ENCODE data around the gene ZNF655.

Gene ZNF655

DNA sequence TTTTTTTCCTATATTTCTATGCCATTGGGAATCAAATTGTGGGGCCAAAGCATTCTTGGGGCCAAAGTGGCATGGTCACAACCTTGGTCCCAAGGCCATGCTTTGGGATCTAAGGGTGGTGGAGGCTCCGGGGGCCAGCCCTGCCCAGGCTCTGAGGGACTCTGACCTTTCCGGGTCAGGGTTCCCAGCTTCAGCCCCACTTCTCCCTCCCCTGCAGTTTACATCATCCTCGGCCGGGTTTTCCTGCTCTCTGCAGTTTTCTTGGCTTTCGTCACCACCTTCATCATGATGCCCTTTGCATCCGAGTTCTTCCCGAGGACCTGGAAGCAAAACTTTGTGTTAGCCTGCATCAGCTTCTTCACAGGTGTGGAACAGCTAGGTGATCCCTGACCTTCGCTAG lies 48.1 kb downstream of the ZNF655 start:
- DNase-seq (ENCODE audit: low spot score): no peak

DNA sequence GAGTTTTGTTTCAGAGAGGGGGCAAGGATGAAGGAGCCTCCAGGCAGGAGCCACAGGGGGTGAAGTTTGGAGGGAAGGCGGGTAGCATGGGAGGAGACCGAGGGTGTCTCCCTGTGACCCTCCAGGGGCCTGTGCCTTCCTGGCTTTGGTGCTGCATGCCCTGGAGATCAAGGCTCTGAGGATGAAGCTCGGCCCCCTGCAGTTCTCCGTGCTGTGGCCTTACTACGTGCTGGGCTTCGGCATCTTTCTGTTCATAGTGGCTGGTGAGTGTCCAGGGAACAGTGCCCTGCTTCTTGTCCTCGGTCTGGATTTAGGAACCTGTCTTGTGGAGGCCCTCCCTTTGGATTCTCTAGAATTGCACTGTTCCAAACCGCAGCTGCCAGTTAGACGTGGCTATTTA lies 49.1 kb downstream of the ZNF655 start:
- no peak for DNase-seq (ENCODE audit: low spot score)

DNA sequence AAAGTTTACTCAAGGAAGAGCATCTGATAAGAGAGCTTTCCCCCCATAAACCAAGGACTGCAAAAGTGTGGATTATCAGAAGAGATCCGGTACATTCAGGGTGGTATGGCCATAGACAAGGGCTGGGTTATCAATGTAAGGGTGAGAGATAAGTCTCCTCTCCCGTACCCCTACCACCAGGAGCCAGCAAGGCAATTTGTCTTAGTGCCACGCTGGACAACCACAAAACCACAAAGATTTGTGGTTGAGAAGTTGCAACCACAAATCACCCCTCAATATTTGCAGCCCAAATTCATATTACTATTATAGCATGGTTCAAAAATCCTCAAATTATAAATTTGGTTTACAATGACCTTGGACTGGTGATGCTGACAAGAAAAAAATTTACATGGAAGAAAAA lies 56.1 kb downstream of the ZNF655 start:
- DNase-seq (ENCODE audit: low spot score): no peak

DNA sequence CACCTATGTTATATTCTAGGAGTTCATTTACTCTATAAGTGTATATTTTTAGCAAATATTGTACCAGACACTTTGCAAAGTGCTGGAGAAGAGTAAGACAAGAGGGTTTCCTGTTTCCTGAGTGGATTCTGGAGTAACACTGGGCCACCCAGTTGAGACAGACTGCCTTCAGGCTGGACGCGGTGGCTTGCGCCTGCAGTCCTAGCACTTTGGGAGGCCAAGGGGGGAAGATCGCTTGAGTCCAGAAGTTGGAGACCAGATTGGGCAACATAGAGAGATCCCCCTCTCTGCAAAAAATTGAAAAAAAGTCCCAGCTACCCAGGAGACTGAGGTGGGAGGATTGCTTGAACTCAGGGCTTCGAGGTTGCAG lies 57.5 kb downstream of the ZNF655 start:
- no peak for DNase-seq (ENCODE audit: low spot score)

DNA sequence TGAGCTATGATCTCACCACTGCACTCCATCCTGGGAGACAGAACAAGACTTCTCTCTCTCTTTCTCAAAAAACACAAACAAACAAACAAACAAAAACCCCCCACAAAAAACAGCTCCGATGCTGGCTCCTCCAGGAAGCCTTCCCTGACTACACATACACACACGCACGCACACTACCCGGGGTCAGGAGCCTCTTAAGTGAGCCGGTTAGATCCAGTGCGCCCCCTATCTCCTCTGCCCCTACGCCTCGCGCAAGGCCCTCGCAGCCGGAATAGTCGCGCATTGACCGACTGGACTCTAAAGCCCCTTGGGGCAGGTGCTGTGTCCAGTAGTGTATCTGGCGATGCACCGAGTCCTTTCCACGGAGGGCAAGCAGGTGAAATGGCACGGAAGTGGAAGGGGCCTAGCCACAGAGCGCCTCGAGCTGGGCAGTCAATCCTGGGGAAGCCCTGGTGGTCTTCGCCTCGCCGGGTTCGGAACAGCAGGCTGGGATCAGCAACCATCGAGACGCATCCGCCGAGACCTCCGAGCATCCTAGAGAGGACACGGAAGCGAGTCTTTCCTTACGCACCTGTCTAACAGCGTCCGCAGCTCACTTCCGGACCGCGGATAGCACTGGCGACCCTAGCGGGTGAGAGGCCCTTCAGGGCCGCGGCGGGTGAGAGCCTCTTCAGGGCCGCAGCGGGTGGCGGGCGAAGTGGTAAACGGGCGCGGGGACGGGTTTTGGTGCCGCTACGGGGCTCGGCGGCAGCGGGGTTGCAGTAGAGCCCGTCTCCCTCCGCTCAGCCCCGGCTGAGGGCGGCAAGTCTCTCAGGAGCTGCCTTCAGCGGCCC lies 58.1 kb downstream of the ZNF655 start, which contains the start of gene ZSCAN25:
Gene ZSCAN25, plus strand, starts transcription at position 588 of the 833 bp plus-strand sequence. CDS start 2,661 bp downstream, outside the sequence.
- peak; percentile 97 for DNase-seq (ENCODE audit: low spot score)

DNA sequence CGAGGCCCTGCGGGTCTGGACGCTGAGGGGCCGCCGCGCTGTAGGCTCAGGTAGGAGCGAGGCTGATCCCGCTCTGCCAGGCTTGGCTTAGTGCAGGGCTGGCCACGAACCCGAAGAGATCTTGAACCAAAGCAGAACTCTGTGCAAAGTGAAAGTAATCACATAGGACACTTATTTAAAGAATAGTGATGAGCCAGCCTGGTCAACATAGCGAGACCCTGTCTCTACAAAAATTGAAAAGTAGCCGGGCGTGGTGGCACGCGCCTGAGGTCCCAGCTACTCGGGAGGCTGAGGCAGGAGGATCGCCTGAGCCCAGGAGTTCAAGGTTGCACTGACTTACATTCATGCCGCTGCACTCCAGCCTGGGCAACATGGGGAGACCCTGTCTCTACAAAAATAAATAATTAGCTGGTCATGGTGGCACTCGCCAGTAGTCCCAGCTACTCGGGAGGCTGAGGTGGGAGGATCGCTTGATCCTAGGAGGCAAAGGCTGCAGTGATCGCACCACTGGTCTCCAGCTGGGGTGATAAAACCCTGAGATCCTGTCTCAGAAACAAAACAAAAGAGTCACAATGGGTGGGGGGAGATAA lies 58.8 kb downstream of the ZNF655 start:
- DNase-seq (ENCODE audit: low spot score): no peak

DNA sequence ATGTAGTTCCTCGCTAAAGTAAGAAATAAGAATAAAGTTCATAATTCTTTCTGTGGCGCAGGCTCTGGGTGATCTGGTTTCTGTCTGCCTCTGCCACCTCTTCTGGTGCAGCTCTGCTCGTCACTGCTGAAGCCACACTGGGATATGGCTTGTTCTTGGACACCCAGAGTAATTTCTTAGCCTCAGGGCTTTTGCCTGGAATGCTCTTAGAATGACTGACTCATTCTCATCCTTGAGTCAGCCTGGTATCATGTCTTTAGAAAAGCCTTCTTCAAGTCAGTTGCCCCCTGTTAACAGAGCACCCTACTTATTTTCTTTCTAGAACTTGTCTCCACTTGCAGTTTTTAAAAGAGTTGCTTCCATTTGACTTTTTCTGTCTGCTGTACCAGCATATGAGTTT lies 60.3 kb downstream of the ZNF655 start:
- DNase-seq (ENCODE audit: low spot score): peak; percentile 73

DNA sequence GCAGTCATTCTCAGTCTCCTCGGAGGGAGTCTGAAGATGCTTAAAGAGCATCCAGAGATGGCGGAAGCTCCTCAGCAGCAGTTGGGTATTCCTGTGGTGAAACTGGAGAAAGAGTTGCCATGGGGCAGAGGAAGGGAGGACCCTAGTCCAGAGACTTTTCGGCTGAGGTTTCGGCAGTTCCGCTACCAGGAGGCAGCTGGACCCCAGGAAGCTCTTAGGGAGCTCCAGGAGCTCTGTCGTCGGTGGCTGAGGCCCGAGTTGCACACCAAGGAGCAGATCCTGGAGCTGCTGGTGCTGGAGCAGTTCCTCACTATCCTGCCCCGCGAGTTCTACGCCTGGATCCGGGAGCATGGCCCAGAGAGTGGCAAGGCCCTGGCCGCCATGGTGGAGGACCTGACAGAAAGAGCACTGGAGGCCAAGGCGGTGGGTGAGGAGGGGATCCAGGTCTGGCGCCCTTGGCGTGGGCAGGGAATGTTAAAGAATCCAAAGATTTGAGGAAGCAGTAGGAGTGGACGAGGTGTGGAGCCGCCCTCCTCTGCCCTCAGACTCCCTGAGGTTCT lies 61.2 kb downstream of the ZNF655 start:
- no peak for DNase-seq (ENCODE audit: low spot score)

DNA sequence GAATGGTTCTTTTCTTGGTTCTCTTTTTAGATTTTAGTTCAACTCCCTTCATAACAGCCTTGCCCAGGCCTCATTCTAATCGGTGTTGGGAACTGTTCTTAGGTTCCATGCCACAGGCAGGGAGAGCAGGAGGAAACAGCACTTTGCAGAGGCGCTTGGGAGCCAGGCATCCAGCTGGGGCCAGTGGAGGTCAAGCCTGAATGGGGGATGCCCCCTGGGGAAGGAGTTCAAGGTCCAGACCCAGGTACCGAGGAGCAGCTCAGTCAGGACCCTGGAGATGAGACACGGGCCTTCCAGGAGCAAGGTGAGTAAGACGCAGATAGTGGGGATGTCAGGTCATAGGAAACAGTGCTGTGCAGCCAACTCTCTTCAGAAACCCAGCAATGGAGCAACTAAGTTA lies 62.8 kb downstream of the ZNF655 start:
- DNase-seq (ENCODE audit: low spot score): no peak

DNA sequence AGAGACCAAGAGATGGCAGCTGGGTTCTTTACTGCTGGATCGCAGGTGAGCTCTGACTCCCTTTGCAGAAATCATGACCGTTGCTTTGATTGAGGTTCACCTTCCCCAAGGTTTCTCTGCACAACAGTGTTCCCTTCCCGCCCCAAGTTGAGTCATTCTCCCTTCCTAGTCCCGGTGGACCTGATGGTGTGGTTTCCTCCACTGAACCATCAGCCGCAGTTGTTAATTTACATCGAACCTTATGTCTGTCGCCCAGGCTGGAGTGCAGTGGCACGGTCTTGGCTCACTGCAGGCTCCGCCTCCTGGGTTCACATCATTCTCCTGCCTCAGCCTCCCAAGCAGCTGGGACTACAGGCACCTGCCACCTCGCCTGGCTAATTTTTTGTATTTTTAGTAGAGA lies 64.2 kb downstream of the ZNF655 start:
- DNase-seq (ENCODE audit: low spot score): no peak

DNA sequence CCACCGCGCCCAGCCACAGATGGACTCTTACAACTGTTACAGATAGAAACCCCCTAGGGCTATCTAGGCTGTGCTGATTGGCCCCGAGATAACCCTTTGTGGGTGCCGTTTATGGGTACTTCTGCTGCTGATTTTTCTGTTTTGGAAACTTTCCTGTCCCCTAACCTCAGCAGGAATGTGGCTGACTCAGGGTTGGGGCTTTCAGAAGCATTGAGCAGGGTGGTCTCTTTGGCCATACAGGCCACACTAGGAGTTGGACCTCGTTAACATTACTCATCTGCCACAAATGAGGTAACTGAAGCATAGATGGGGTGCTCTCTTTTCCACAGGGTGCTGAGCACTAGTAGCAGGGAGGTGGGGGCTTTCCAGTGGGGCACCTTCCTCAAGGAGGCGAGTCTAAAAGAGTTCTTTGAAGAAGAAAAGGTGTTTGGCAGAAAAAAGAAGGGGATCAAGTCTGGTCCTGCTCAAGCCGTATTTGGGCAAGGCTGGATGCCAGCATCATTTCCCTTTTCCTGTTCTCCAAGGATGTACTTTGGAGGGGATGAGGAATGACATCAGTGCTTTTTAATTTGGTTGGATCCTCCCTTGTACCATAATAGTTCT lies 64.8 kb downstream of the ZNF655 start:
- DNase-seq (ENCODE audit: low spot score): no peak

DNA sequence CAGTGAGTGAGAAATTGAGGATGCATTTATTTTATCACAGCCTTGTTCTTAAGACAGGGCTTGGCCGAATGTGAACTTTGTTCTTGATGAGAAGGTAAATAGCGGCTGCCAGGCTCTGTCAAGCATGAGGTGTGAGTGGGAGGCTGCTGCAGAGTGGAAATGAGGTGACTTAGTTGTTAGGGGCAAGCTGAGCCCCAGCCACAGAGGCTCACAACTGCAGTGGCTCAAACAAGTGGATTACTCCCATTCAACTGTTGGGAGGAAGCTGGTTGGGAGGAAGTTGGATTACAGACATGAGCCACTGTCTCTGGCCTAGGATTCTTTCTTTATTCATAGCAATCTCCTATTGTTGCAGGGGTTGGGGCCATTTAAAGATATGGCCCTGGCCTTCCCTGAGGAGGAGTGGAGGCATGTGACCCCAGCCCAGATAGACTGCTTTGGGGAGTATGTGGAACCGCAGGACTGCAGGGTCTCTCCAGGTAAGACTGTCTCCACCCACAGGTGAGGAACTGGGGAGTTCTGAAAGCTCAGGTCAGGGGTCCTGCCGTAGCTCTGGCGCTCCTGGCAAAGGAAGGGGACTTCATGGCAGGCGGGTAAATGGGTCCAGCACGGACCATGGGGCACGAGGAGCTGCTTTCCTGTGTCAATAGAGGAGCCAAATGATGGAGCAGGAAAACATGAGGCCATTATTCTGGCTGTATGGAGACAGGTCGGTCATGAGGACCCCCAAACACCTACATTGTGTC lies 65.4 kb downstream of the ZNF655 start:
- no peak for DNase-seq (ENCODE audit: low spot score)

DNA sequence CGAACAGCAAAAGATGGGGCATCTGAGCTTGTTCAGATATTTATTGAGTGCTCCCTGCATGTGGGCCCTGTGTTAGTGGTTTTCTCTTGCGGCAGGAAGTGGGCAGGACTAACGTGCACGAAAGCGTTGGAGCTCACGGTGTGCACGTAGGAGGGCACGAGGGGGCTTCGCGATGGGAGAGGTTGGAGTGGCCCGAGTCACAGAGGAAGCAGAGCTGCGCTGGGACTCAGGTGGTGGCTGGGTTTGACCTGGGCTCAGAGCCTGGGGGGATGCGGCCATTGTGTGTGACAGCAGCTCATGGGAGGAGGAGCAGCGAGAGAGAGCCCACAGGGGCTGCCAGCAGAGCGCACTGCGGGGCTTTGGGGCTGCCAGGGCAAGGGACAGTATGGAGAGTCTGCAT lies 66.0 kb downstream of the ZNF655 start:
- no peak for DNase-seq (ENCODE audit: low spot score)

DNA sequence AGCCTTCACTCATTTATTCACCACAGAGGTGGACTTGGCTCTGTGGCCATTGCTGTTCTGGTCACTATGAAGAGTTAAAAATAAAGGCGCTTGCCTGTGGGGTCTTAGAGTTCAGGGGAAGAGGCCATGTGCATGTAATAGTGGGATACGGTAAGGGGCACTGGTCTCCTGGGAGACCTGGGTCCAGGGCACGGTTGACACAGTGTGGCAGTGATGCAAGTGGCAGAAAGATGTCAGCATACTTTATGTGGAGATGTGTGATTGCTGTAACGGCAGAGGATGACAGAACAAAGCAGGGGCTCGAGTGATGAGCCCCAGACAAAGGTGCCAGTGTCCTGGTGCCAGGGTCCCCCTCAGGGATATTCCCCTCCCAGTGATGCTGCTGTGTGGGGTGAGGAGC lies 66.9 kb downstream of the ZNF655 start:
- no peak for DNase-seq (ENCODE audit: low spot score)

DNA sequence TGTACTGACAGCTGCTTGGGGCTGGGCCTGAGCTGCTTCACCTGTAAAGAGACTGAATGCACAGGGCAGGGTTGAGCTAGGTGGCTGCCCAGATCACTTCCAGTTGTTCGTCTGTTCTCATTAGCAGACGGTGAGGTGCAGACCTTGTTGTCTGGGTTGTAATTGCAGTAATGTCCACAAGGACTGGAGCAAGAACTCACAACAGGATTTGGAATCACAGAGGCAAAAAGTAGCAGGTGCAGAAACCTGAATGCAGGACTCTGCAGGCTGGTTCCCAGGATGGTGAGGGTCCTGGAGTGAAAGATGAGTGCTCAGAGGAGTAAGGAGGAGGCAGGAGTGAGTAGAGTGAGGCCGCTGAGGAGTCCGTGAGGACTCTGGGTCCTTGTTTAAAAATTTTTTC lies 67.5 kb downstream of the ZNF655 start:
- no peak for DNase-seq (ENCODE audit: low spot score)

Data from COLO829 (cell line).